ENCODE results near the gene GLS.
"Not testable (repeated sequence)": the region's sequence is repeated elsewhere in the genome, so short reads cannot be mapped to it uniquely, and the experiment has no call there.

The GLS gene

GRCh38 chr2:190938771-190939335, 58.2 kb downstream of the GLS start:
- DNase-seq: no peak

GRCh38 chr2:190940454-190940853, 59.8 kb downstream of the GLS start:
- no peak for DNase-seq

DNA sequence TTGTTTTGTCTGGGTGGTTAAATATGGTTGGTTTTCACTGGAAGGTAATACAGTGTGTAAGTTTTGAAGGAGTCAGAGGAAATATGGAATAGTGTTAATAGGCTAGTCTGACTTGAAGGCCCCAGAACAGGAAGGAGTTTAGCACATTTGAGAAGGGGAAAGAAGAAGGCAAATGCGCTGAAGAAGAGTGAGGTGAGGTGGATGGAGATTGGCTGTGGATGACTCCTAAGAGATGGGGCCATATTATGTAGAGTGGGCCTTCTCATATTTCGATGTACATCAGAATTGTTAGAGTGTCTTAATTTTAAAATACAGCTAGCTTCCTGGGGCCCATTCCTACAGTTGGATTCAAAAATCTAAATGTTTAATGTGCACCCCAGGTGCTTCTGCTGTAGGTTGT, 61.0 kb downstream of the GLS start:
- no peak for DNase-seq

DNA sequence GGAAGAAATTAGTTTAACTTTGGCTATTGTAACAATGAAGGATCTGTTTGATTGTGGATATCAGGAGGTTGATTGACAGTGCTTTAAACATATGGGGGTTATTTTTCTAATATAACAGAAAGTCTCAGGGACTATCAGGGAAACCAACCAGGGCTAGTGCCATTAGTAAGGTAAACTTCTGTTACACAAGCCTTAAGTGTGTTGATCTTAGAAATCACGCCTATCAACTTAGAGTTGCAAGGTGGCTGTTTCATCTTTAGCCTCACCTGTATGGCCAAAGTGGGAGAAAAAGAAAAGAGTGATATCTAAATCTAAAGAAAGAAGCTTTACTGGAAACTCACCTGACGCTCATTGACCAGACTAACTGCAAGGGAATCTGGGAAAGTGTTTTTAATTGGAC, 62.1 kb downstream of the GLS start:
- DNase-seq: no peak

- DNase-seq: no peak
Observed at GRCh38 chr2:190943706-190944105, 63.1 kb downstream of the GLS start.

- no peak for DNase-seq
Observed at GRCh38 chr2:190947141-190947540, 66.5 kb downstream of the GLS start.

DNA sequence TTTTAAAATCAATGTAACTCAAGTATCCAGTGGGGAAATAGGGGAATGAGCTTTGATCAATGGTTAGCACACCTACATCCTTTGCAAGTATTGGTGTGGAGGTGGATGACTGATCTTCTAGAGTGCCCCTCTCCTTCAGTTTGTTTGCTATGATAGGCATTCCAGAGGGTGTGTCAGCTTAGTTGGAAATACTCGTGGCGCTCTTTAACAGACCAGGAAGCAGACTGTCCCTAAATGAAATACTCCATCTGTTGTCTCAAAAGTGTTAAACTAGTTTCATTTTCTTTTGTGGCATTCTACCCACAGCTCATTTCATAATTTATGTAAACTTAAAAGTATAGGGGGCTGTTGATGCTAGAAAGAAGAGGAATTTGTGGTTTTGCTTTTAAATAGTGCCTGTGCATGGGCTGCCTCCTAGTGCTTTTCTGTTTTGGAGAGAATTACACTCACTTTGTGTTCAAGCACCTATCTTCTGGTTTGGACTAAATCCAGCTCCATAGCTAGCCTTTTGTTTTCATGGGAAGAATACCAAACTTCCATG, 67.2 kb downstream of the GLS start:
- DNase-seq: no peak

GRCh38 chr2:190948671-190949070, 68.0 kb downstream of the GLS start:
- DNase-seq: no peak

GRCh38 chr2:190950566-190950991, 70.0 kb downstream of the GLS start:
- no peak for DNase-seq

- DNase-seq: no peak
Observed at GRCh38 chr2:190953257-190953656, 72.6 kb downstream of the GLS start.

GRCh38 chr2:190959911-190960788, 79.5 kb downstream of the GLS start:
- DNase-seq: no peak

GRCh38 chr2:190961117-190961516, 80.5 kb downstream of the GLS start:
- not testable (repeated sequence) for DNase-seq

- no peak for DNase-seq
Observed at GRCh38 chr2:190961918-190962487, 81.4 kb downstream of the GLS start.

- no peak for DNase-seq
Observed at GRCh38 chr2:190963088-190963487, 82.5 kb downstream of the GLS start.

GRCh38 chr2:190964170-190964795, 83.7 kb downstream of the GLS start:
- no peak for DNase-seq

- no peak for DNase-seq
Observed at GRCh38 chr2:190965580-190966222, 85.1 kb downstream of the GLS start.

DNA sequence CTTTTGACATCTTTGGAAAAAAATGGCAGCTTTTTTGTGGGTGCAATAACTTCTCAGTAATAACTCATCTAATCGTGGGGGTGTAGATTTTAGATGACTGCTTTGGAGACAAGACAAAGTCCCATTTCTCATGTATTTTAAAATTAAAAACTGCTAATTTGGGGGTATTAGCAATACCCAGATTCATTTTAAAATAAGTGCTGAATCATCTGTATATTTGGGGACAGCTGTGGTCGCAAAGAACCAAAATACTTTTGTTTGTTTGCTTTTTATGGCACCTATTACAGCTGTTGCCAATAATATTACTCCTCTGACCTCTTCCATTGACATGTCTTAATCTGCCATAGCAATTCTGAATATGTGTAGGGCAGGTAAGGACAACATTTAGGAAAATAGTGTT, 87.9 kb downstream of the GLS start:
- DNase-seq: no peak

DNA sequence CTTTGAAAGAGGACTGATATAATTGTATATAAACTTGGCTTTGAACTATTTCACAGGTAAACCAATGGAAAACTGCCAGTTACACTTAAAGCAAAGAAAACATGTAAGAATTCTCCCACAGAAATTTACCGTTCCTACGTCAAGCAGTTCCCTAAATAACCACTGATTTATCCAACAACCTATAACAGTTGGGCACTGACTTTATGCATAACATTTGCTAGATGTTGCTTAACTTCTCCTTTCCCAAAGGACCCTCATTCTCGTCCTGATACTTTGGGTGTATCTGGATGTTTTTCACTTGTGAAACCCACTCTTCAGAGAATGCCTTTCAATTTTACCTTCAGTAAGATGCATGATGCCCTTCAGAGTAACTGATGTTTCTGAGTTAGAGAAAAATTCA, 89.5 kb downstream of the GLS start:
- DNase-seq: no peak

- DNase-seq: no peak
Observed at GRCh38 chr2:190970873-190971506, 90.4 kb downstream of the GLS start.

DNA sequence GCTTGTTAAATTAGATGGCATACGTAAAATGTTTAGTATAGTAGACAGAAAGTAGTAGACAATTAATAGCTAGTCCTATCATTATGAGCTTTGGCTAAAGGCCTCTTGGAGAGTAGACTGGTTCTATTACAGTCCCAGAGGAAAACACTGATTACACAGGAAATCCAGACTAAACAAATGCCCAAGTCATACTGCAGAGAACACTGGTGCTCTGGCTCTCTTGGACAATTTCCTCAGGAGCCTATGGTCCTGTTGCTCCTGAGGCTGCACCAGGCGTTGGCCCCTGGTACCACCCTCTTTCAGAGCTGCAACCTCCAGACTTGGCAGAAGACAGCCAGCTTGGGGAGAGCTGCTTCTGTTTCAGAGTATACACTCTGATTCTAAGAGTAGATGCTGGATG, 91.6 kb downstream of the GLS start:
- no peak for DNase-seq

DNA sequence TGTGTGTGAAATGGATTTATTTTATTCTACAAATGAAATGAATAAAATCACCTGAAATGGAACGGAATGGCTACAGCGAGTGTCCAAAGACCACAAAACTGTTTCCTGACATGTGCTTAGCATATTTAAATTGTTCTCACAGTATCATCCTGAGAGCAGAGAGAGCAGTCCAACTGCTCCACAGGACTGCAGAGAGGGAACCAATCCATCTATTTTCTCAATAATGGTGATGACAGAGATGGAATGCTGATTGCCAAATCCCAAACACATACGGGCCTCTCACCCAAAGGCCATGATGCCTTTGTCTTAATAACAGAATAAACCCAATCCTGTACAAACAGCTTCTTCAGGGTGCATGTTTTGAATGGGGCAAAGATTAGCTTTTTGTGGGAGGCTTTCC, 92.2 kb downstream of the GLS start:
- no peak for DNase-seq

- DNase-seq: no peak
Observed at GRCh38 chr2:190973262-190973661, 92.6 kb downstream of the GLS start.

Data from femur (tissue), 1 donor.